ENCODE results near the gene ETNK1. TPM values are rescaled to one million over a fixed set of nuclear protein-coding genes. Genes with fewer than 3 reads are reported as not detected.

Gene ETNK1
- polyA plus RNA-seq, 1 experiment = 6.7 TPM

DNA sequence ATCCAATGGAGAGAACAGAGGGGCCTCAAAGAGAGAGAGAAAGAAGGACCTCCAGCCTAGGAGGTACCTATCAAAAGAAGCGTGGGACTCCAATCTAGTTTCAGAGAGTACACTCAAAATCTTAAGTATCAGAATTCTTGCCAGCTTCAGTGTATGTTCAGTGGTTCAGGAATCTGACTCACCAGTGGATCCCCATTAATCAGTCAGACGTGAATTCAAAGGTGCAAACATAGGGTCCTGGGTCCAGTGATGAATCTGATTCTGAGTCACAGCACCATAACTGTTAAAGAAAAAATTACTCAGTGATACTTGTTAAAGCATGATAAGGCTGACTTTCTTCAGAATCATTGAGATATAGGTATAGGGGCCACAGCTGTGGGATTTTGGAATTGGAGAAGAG is 33.2 kb downstream of the ETNK1 start:
- TF ChIP-seq, protein P1, sequence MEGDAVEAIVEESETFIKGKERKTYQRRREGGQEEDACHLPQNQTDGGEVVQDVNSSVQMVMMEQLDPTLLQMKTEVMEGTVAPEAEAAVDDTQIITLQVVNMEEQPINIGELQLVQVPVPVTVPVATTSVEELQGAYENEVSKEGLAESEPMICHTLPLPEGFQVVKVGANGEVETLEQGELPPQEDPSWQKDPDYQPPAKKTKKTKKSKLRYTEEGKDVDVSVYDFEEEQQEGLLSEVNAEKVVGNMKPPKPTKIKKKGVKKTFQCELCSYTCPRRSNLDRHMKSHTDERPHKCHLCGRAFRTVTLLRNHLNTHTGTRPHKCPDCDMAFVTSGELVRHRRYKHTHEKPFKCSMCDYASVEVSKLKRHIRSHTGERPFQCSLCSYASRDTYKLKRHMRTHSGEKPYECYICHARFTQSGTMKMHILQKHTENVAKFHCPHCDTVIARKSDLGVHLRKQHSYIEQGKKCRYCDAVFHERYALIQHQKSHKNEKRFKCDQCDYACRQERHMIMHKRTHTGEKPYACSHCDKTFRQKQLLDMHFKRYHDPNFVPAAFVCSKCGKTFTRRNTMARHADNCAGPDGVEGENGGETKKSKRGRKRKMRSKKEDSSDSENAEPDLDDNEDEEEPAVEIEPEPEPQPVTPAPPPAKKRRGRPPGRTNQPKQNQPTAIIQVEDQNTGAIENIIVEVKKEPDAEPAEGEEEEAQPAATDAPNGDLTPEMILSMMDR (IDR thresholded peaks at IDR 0.05; ENCODE audit: insufficient read depth, low read depth, low read length) = no peak
- peak; percentile 17 for DNase-seq (ENCODE audit: low read depth)
- Histone ChIP-seq H3K4me3 (ENCODE audit: low read depth, low read length) (no peak overlapping the region), H3K27me3 (ENCODE audit: control insufficient read depth, insufficient read depth, low read length) (no peaks in the 10 kb centered on the region), H3K36me3 (ENCODE audit: control insufficient read depth, insufficient read depth, low read length) (no peaks in the 10 kb centered on the region)
- ChIA-PET CTCF (no interaction called here), POLR2A (no interaction called here)

DNA sequence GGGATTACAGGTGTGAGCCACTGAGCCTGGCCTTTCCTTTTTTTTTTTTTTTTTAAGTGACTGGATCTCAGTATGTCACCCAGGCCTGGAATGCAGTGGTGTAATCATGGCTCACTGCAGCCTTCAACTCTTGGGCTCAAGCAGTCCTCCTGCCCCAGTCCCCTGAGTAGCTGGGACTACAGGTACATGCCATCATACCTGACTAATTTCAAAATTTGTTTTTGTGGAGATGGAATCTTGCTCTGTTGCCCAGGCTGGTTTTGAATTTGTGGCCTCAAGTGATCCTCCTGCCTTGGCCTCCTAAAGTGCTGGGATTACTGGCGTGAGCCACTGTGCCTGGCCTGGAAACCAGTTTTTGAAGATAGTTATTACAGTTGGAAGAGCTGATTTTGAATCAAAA is 37.4 kb downstream of the ETNK1 start:
- POLR2A ChIA-PET = no interaction called here
- DNase-seq (ENCODE audit: low read depth) = no peak
- no peak overlapping the region for H3K4me3 ChIP-seq (ENCODE audit: low read depth, low read length)
- CTCF ChIA-PET = interaction anchor here (0.7 to 0.8 kb wide), 2 partner anchors 14 to 196 kb away, joined by 3 to 4 read pairs; no protein-coding TSS in a partner anchor
- no peaks in the 10 kb centered on the region for H3K27me3 ChIP-seq (ENCODE audit: control insufficient read depth, insufficient read depth, low read length)
- TF ChIP-seq, protein P1 (IDR thresholded peaks at IDR 0.05; ENCODE audit: insufficient read depth, low read depth, low read length) = no peak
- H3K36me3 ChIP-seq (ENCODE audit: control insufficient read depth, insufficient read depth, low read length) = no peaks in the 10 kb centered on the region

DNA sequence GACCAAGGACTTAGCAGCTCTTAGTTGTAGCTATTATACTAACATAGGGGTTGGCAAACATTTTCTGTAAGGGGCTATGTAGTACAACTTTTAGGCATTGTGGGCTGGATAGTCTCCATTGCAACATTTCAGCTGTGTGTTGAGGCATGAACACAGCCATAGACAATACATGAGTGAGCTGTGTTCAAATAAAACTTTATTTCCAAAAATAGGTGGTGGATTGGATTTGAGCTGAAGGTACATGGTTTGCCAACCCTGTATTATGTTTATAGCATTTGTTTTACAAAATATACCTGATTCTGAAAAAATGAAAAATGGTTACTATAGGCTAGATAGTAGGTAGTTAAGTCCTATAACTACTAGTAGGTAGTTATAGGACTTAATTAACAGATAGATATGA is 40.5 kb downstream of the ETNK1 start:
- POLR2A ChIA-PET = no interaction called here
- DNase-seq (ENCODE audit: low read depth) = no peak
- TF ChIP-seq, protein P1 (IDR thresholded peaks at IDR 0.05; ENCODE audit: insufficient read depth, low read depth, low read length) = no peak
- Histone ChIP-seq H3K36me3 (ENCODE audit: control insufficient read depth, insufficient read depth, low read length) (no peaks in the 10 kb centered on the region), H3K27me3 (ENCODE audit: control insufficient read depth, insufficient read depth, low read length) (no peaks in the 10 kb centered on the region), H3K4me3 (ENCODE audit: low read depth, low read length) (no peak overlapping the region)
- CTCF ChIA-PET = interaction anchor here (1.3 kb wide), 1 partner anchor 46 kb away, joined by 3 read pairs; no protein-coding TSS in a partner anchor

DNA sequence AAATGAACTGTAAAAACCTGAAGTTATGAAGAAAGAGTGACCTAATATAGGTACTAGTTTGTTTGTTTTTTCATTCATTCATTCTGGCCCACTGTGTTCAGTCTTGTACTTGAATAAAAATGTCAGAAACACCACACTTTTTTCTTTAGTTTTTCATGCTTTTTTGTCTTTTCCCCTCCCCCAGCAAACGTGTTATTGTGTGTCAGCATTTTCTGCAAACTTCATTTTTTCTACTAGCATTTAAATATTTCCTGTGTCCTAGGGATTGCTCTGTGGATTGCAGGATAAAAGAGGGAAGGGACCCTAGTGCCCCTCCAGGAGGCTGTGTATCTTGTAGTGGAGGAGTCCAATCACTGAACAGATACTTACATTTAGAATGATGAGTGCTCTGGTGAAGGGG is 42.2 kb downstream of the ETNK1 start:
- H3K4me3 ChIP-seq (ENCODE audit: low read depth, low read length) = no peak overlapping the region
- TF ChIP-seq, protein P1 (IDR thresholded peaks at IDR 0.05; ENCODE audit: insufficient read depth, low read depth, low read length) = no peak
- H3K27me3 ChIP-seq (ENCODE audit: control insufficient read depth, insufficient read depth, low read length) = no peaks in the 10 kb centered on the region
- ChIA-PET POLR2A (no interaction called here), CTCF (no interaction called here)
- no peaks in the 10 kb centered on the region for H3K36me3 ChIP-seq (ENCODE audit: control insufficient read depth, insufficient read depth, low read length)
- no peak for DNase-seq (ENCODE audit: low read depth)

DNA sequence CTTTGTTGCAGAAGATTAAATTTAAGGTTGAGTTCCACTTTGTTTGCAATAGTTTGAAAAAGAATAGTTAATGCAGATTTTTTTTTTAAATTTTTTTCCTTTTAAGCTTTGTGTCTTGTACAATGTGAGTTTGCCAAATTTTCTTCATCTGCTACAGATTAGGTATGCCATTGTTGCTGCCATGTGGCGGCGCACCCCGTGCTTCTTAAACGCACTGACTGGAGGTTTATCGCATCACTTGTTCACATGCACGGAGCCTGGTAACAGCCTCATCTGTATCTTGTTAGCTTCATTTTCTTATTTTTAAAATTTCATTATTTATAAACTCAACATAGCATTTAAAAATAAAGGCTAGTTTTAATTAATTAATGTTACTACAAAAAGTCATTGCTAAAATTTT is 43.5 kb downstream of the ETNK1 start:
- POLR2A ChIA-PET = interaction anchor here (0.7 kb wide), 1 partner anchor 18 kb away, joined by 3 read pairs; no protein-coding TSS in a partner anchor
- H3K4me3 ChIP-seq (ENCODE audit: low read depth, low read length) = no peak overlapping the region
- TF ChIP-seq, protein P1 (IDR thresholded peaks at IDR 0.05; ENCODE audit: insufficient read depth, low read depth, low read length) = no peak
- no peak for DNase-seq (ENCODE audit: low read depth)
- CTCF ChIA-PET = interaction anchor here (0.7 to 1.2 kb wide), 3 partner anchors 17 to 570 kb away, joined by 3 to 4 read pairs (median 3); no protein-coding TSS in a partner anchor
- H3K36me3 ChIP-seq (ENCODE audit: control insufficient read depth, insufficient read depth, low read length) = no peaks in the 10 kb centered on the region
- no peaks in the 10 kb centered on the region for H3K27me3 ChIP-seq (ENCODE audit: control insufficient read depth, insufficient read depth, low read length)
